HEK293T (cell line): ENCODE results near the gene PSMB1.

Experiments used
- ELF4 ChIP-seq: fragments of 450-650 bp; IDR thresholded peaks from 2 replicates; pipeline ENCODE4 v1.6.1; 2017; ENCODE audit warnings: antibody characterized with exemption
- FOXA1 ChIP-seq: fragments of 450-650 bp; IDR thresholded peaks from 2 replicates; pipeline ENCODE4 v1.6.1; 2016; ENCODE audit warnings: mild to moderate bottlenecking
- FOXM1 ChIP-seq: fragments of 450-650 bp; IDR thresholded peaks from 2 replicates; pipeline ENCODE4 v1.6.1; 2017; ENCODE audit warnings: mild to moderate bottlenecking, borderline replicate concordance
- SUZ12 ChIP-seq: fragments of 450-650 bp; IDR thresholded peaks from 2 replicates; pipeline ENCODE4 v1.6.1; 2016; ENCODE audit warnings: mild to moderate bottlenecking

- TF ChIP-seq FOXA1 (no peak), FOXM1 (no peak), ELF4 (peak; percentile 86), SUZ12 (no peak)
Measured at GRCh38 chr6:170552765-170553533, at the start of gene PSMB1.
